OCI-LY7 (cell line): ENCODE results near the gene RPS6KA2. TPM values are rescaled to one million over a fixed set of nuclear protein-coding genes. Genes with fewer than 3 reads are reported as not detected.

Experiments
- BruUV-seq: library from RNA; stranded (reverse); fragments of 400-500 nt; replicated peaks from 2 replicates; lab custom pipeline; 2021; lab: Mats Ljungman, UMichigan
- CTCF ChIA-PET: fragments of 300-600 bp; sonication (Branson Sonifier 250); formaldehyde crosslinking; loops from one replicate; lab custom pipeline; 2022; ENCODE audit warnings: antibody characterized with exemption; ENCODE audit not compliant: unreplicated experiment; lab: Charles Lee
- POLR2A ChIA-PET: fragments of 300-600 bp; sonication (Branson Sonifier 250); formaldehyde crosslinking; loops from one replicate; lab custom pipeline; 2022; ENCODE audit warnings: antibody characterized with exemption; lab: Charles Lee
- DNase-seq: peaks from one replicate; pipeline ENCODE4 v3.0.0-alpha.2; 2015; ENCODE audit warnings: low spot score
- H2AFZ ChIP-seq: fragments of 200-600 bp; sonication (generic), shearing (Covaris generic); 2 replicates; pipeline ENCODE4 v1.6.1; 2014; ENCODE audit warnings: mild to moderate bottlenecking, antibody characterized with exemption, low read length, moderate library complexity
- H3K27ac ChIP-seq: fragments of 200-600 bp; sonication (generic); 2 replicates; pipeline ENCODE4 v1.5.1; 2014; ENCODE audit warnings: mixed run types, low read depth, mild to moderate bottlenecking, moderate library complexity, low read length, inconsistent platforms; ENCODE audit not compliant: poor library complexity, severe bottlenecking
- H3K36me3 ChIP-seq: fragments of 200-600 bp; sonication (generic); 2 replicates; pipeline ENCODE4 v1.6.1; 2014; ENCODE audit warnings: mild to moderate bottlenecking, antibody characterized with exemption, low read length, moderate library complexity, mixed read lengths; ENCODE audit not compliant: insufficient read depth
- H3K4me1 ChIP-seq: fragments of 200-600 bp; sonication (generic); 2 replicates; pipeline ENCODE4 v1.5.1; 2014; ENCODE audit warnings: mild to moderate bottlenecking, low read length; ENCODE audit not compliant: insufficient read depth, poor library complexity, severe bottlenecking
- H3K4me2 ChIP-seq: fragments of 200-600 bp; sonication (generic); 2 replicates; pipeline ENCODE4 v1.6.1; 2014; ENCODE audit warnings: mild to moderate bottlenecking, low read length
- H3K4me3 ChIP-seq: fragments of 200-600 bp; sonication (generic); 2 replicates; pipeline ENCODE4 v1.5.1; 2014; ENCODE audit warnings: mild to moderate bottlenecking, low read depth, low read length; ENCODE audit not compliant: poor library complexity, severe bottlenecking
- H3K79me2 ChIP-seq: fragments of 200-600 bp; sonication (generic); 2 replicates; pipeline ENCODE4 v1.6.1; 2016; ENCODE audit warnings: low read depth, mild to moderate bottlenecking, low read length, moderate library complexity, mixed read lengths; ENCODE audit not compliant: insufficient read depth
- H3K9me2 ChIP-seq: fragments of 200-600 bp; sonication (generic); 2 replicates; pipeline ENCODE4 v1.6.1; 2016; ENCODE audit warnings: mild to moderate bottlenecking, low read length, mixed read lengths; ENCODE audit not compliant: insufficient read depth
- H3K9me3 ChIP-seq: fragments of 200-600 bp; sonication (generic); 2 replicates; pipeline ENCODE4 v1.6.1; 2014; ENCODE audit warnings: mild to moderate bottlenecking, mixed run types, low read length, mixed read lengths
- H4K20me1 ChIP-seq: fragments of 200-600 bp; sonication (generic); 2 replicates; pipeline ENCODE4 v1.6.1; 2014; ENCODE audit warnings: mild to moderate bottlenecking, antibody characterized with exemption, low read length, moderate library complexity, mixed read lengths; ENCODE audit not compliant: insufficient read depth
- EZH2phosphoT487 ChIP-seq: fragments of 200-600 bp; sonication (generic); IDR thresholded peaks from 2 replicates; pipeline ENCODE4 v1.6.1; 2018; ENCODE audit warnings: low read depth, borderline replicate concordance, mild to moderate bottlenecking, mixed run types, antibody characterized with exemption, low read length, moderate library complexity, mixed read lengths
- intact Hi-C: fragments of 100-400 bp; cut with micrococcal nuclease; formaldehyde crosslinking; loops from one replicate; pipeline ENCODE4 v1.10.0; 2022; ENCODE audit not compliant: unreplicated experiment
- total RNA-seq, 2 experiments: library from RNA; depleted of rRNA in 1 of 2; stranded (reverse); fragments of >200 nt in 1 of 2; shearing (Covaris generic) in 1 of 2; gene quantifications; 2 replicates each; pipeline ENCODE4 v1.2.3, GENCODE V29; 2014 to 2022
- TF ChIP-seq, protein P1 (sequence below): fragments of 200-600 bp; sonication (generic); conservative IDR thresholded peaks from 2 replicates; pipeline ENCODE4 v1.5.1; 2014; ENCODE audit warnings: mild to moderate bottlenecking, antibody characterized with exemption, low read length, moderate library complexity, mixed read lengths

The RPS6KA2 gene
- total RNA-seq, 2 experiments from 2014 or later: 0.69 to 1.9 TPM

DNA sequence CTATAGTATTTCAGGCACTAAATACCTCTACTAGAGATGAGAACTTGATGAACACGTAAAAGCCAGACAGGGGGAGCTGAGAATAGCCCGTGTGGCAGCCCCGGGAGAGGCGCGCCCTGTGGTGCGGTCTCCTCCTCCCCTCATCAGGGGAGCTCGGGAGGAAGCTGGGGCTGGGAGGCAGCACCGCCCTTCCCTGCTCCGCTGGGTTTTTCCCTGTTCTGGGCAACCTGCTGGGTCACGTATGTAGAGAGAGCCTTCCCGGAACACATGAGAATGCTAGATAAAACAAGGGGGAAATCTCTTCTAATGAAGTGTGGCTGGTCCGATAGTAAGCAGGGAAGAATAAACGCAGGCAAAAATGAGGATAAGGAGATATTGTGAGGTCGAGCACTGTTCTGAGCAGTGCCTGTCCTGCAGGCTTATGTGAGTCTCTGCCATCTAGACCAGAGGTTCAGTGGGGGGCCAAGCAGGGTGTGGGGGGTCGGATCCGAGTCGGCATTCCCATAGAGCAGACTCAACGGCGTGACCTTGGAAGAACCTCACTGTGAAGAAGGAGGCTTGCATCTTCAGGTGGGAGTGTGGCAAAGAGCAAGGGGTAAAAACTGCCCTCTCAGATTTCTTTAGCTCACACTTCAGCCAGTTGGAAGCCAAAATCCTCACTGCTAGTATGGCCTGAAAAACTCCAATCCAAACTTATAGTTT, 13.4 kb upstream of the RPS6KA2 start:
- no TSS peak for BruUV-seq
- Histone ChIP-seq H3K27ac (no peak overlapping the region), H4K20me1 (no peaks in the 10 kb centered on the region), H2AFZ (no peak overlapping the region), H3K4me1 (no peaks in the 10 kb centered on the region), H3K36me3 (no peaks in the 10 kb centered on the region), H3K4me2 (no peak overlapping the region), H3K9me2 (no peaks in the 10 kb centered on the region), H3K9me3 (no peaks in the 10 kb centered on the region), H3K79me2 (no peaks in the 10 kb centered on the region), H3K4me3 (no peak overlapping the region)
- intact Hi-C loops: no loop called here
- DNase-seq: no peak
- no peak for TF ChIP-seq EZH2phosphoT487
- TF ChIP-seq, protein P1, sequence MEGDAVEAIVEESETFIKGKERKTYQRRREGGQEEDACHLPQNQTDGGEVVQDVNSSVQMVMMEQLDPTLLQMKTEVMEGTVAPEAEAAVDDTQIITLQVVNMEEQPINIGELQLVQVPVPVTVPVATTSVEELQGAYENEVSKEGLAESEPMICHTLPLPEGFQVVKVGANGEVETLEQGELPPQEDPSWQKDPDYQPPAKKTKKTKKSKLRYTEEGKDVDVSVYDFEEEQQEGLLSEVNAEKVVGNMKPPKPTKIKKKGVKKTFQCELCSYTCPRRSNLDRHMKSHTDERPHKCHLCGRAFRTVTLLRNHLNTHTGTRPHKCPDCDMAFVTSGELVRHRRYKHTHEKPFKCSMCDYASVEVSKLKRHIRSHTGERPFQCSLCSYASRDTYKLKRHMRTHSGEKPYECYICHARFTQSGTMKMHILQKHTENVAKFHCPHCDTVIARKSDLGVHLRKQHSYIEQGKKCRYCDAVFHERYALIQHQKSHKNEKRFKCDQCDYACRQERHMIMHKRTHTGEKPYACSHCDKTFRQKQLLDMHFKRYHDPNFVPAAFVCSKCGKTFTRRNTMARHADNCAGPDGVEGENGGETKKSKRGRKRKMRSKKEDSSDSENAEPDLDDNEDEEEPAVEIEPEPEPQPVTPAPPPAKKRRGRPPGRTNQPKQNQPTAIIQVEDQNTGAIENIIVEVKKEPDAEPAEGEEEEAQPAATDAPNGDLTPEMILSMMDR: no peak
- ChIA-PET POLR2A (interaction anchor here (0.6 to 0.8 kb wide), 4 partner anchors 41 to 1891 kb away, joined by 3 to 4 read pairs (median 3); no protein-coding TSS in a partner anchor), CTCF (no interaction called here)

DNA sequence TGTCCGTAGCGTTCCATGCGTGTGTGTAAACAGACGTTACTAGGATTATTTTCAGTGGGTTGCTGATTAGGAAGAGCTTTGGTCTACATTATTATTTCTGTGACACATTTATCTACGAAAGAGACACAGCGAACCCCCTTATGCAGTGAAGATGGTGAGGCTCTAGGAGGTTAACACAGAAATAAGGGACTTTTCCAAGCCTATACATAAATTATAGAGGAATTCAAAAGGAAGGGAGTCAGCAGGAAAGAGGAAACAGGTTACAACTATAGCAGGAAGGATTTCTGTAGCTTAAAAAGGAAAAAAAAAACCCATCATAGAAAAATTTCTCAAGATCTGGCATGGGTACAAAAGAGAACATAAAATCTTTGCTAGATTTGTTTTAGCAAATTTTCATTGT, 12.9 kb upstream of the RPS6KA2 start:
- H3K27ac ChIP-seq: no peak overlapping the region
- no peaks in the 10 kb centered on the region for H3K4me1 ChIP-seq
- TF ChIP-seq, protein P1: no peak
- no peak for TF ChIP-seq EZH2phosphoT487
- H3K9me2 ChIP-seq: no peaks in the 10 kb centered on the region
- intact Hi-C loops: no loop called here
- DNase-seq: no peak
- no peak overlapping the region for H3K4me2 ChIP-seq
- H3K36me3 ChIP-seq: no peaks in the 10 kb centered on the region
- ChIA-PET POLR2A (interaction anchor here (0.5 to 1.3 kb wide), 4 partner anchors 10 to 1890 kb away, joined by 3 to 4 read pairs (median 3); no protein-coding TSS in a partner anchor), CTCF (no interaction called here)
- BruUV-seq: no TSS peak
- no peaks in the 10 kb centered on the region for H3K79me2 ChIP-seq
- no peaks in the 10 kb centered on the region for H4K20me1 ChIP-seq
- no peaks in the 10 kb centered on the region for H3K9me3 ChIP-seq
- no peak overlapping the region for H3K4me3 ChIP-seq
- H2AFZ ChIP-seq: no peak overlapping the region

DNA sequence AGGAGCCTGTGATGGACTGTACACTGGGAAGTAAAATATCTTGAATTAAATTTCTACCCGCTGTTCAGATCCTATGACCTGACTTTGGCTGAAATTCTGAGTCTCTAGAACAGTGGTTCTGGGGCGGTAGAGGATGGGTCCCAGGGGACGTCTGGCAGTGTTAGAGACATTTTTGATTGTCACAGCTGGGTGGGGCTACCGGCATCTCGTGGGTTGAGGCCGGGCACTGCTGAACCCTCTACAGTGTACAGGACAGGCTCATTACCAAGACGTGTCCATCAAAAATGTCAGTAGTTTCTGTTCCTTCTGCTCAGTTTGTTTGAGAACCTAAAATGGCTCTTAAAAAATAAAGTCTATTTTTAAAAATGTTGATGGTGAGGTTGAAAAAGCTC, 11.5 kb upstream of the RPS6KA2 start:
- no peaks in the 10 kb centered on the region for H3K4me1 ChIP-seq
- DNase-seq: no peak
- H3K79me2 ChIP-seq: no peaks in the 10 kb centered on the region
- no peaks in the 10 kb centered on the region for H3K9me3 ChIP-seq
- no peaks in the 10 kb centered on the region for H4K20me1 ChIP-seq
- intact Hi-C loops: no loop called here
- no peak overlapping the region for H3K27ac ChIP-seq
- no peak overlapping the region for H3K4me3 ChIP-seq
- H3K36me3 ChIP-seq: no peaks in the 10 kb centered on the region
- no peaks in the 10 kb centered on the region for H3K9me2 ChIP-seq
- H2AFZ ChIP-seq: no peak overlapping the region
- TF ChIP-seq, protein P1: no peak
- TF ChIP-seq EZH2phosphoT487: no peak
- CTCF ChIA-PET: interaction anchor here (0.6 kb wide), 1 partner anchor 203 kb away, joined by 3 read pairs; no protein-coding TSS in a partner anchor
- POLR2A ChIA-PET: interaction anchor here (1.2 to 1.3 kb wide), 2 partner anchors 9 to 16 kb away, joined by 3 to 6 read pairs; no protein-coding TSS in a partner anchor
- no peak overlapping the region for H3K4me2 ChIP-seq
- no TSS peak for BruUV-seq
